ENCODE data around the gene TEX11.
"Not testable (repeated sequence)": the region's sequence is repeated elsewhere in the genome, so short reads cannot be mapped to it uniquely, and the experiment has no call there.

Gene TEX11

GRCh38 chrX:70605352-70605751 is 303.2 kb downstream of the TEX11 start:
- no peak for DNase-seq (ENCODE audit: low read depth in 2 of 2, low spot score in 1 of 2)

- DNase-seq (ENCODE audit: low read depth in 2 of 2, low spot score in 1 of 2): no peak
These were observed 316.4 kb downstream of the TEX11 start for GRCh38 chrX:70592091-70592490.

- not testable (repeated sequence) for DNase-seq (ENCODE audit: low read depth in 2 of 2, low spot score in 1 of 2)
These were observed 321.4 kb downstream of the TEX11 start for GRCh38 chrX:70587158-70587557.

GRCh38 chrX:70577442-70577841 is 331.1 kb downstream of the TEX11 start:
- DNase-seq (ENCODE audit: low read depth in 2 of 2, low spot score in 1 of 2): no peak

GRCh38 chrX:70569922-70570576 is 338.5 kb downstream of the TEX11 start:
- DNase-seq (ENCODE audit: low read depth in 2 of 2, low spot score in 1 of 2): not testable (repeated sequence)

GRCh38 chrX:70554948-70555347 is 353.6 kb downstream of the TEX11 start:
- DNase-seq (ENCODE audit: low read depth in 2 of 2, low spot score in 1 of 2): no peak

GRCh38 chrX:70554523-70554922 is 354.0 kb downstream of the TEX11 start:
- no peak for DNase-seq (ENCODE audit: low read depth in 2 of 2, low spot score in 1 of 2)

- no peak for DNase-seq (ENCODE audit: low read depth in 2 of 2, low spot score in 1 of 2)
These were observed 354.4 kb downstream of the TEX11 start for GRCh38 chrX:70554081-70554480.

GRCh38 chrX:70553516-70553915 is 355.0 kb downstream of the TEX11 start:
- DNase-seq (ENCODE audit: low read depth in 2 of 2, low spot score in 1 of 2): no peak

- no peak for DNase-seq (ENCODE audit: low read depth in 2 of 2, low spot score in 1 of 2)
These were observed 356.3 kb downstream of the TEX11 start for GRCh38 chrX:70552130-70552704.

- no peak for DNase-seq (ENCODE audit: low read depth in 2 of 2, low spot score in 1 of 2)
These were observed 359.1 kb downstream of the TEX11 start for GRCh38 chrX:70549429-70549828.

GRCh38 chrX:70535198-70535597 is 373.3 kb downstream of the TEX11 start:
- no peak for DNase-seq (ENCODE audit: low read depth in 2 of 2, low spot score in 1 of 2)

- no peak for DNase-seq (ENCODE audit: low read depth in 2 of 2, low spot score in 1 of 2)
These were observed 380.7 kb downstream of the TEX11 start for GRCh38 chrX:70527610-70528345.

- no peak for DNase-seq (ENCODE audit: low read depth in 2 of 2, low spot score in 1 of 2)
These were observed 381.5 kb downstream of the TEX11 start for GRCh38 chrX:70527053-70527452.

- no peak for DNase-seq (ENCODE audit: low read depth in 2 of 2, low spot score in 1 of 2)
These were observed 382.8 kb downstream of the TEX11 start for GRCh38 chrX:70525733-70526132.

- DNase-seq (ENCODE audit: low read depth in 2 of 2, low spot score in 1 of 2): not testable (repeated sequence)
These were observed 392.8 kb downstream of the TEX11 start for GRCh38 chrX:70515692-70516091.

- not testable (repeated sequence) for DNase-seq (ENCODE audit: low read depth in 2 of 2, low spot score in 1 of 2)
These were observed 393.2 kb downstream of the TEX11 start for GRCh38 chrX:70515270-70515669.

GRCh38 chrX:70509078-70509477 is 399.4 kb downstream of the TEX11 start:
- no peak for DNase-seq (ENCODE audit: low read depth in 2 of 2, low spot score in 1 of 2)

- no peak for DNase-seq (ENCODE audit: low read depth in 2 of 2, low spot score in 1 of 2)
These were observed 400.1 kb downstream of the TEX11 start for GRCh38 chrX:70508296-70508911.

GRCh38 chrX:70505451-70505841 is 403.1 kb downstream of the TEX11 start:
- no peak for DNase-seq (ENCODE audit: low read depth in 2 of 2, low spot score in 1 of 2)

GRCh38 chrX:70504772-70505450 is 403.6 kb downstream of the TEX11 start:
- no peak for DNase-seq (ENCODE audit: low read depth in 2 of 2, low spot score in 1 of 2)

Data from stimulated activated CD8-positive, alpha-beta memory T cell treated with anti-CD3 and anti-CD28 coated beads, Interleukin-4, amount 100 ng/mL, for 4 hours (primary cell).